Activated naive CD4-positive, alpha-beta T cell treated with anti-CD3 and anti-CD28 coated beads, Interleukin-2, amount 50 U/mL, for 16 hours (primary cell): Measurements from ENCODE around the gene SNCG.
"Not testable (repeated sequence)": the region's sequence is repeated elsewhere in the genome, so short reads cannot be mapped to it uniquely, and the experiment has no call there.

Experiments used
- DNase-seq: peaks from one replicate; pipeline ENCODE4 v3.0.0-alpha.2; 2020

Gene SNCG

DNA sequence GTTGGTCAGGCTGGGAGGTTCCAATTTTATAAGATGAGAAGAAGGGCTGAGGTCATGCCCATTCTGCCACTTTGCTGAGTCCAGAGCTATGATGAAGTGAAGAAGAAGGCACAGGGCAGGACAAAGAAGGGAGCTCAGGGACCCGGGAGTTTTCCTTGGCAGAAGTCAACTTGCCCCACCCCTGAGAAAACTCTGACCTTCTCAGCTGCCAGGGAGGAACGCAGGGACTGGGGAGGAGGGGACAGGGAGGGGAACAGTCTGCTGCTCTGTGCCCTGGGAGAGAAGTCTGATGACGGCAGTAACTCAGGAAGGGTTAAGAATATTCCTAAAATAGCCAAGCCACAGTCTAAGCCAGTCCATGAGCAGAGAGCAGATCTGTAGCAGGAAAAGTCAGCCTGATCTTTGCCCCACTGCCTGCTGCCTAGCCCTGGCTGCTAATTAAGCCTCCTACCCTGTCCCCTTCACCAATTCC is 21.6 kb downstream of the SNCG start:
- DNase-seq, result no peak

DNA sequence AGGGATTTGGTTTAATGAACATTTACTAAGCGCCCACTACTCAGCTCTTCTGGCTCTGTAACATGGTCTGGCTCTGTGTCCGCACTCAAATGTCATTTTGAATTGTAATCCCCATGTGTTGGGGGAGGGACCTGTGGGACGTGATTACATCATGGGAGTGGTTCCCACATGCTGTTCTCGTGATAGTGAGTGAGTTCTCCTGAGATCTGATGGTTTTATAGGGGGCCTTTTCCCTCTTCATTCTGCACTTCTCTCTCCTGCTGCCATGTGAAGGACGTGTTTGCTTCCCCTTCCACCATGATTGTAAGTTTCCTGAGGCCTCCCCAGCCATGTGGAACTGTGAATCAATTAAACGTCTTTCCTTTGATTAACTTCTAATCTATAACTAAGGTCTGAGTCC is 22.6 kb downstream of the SNCG start:
- DNase-seq, result not testable (repeated sequence)

DNA sequence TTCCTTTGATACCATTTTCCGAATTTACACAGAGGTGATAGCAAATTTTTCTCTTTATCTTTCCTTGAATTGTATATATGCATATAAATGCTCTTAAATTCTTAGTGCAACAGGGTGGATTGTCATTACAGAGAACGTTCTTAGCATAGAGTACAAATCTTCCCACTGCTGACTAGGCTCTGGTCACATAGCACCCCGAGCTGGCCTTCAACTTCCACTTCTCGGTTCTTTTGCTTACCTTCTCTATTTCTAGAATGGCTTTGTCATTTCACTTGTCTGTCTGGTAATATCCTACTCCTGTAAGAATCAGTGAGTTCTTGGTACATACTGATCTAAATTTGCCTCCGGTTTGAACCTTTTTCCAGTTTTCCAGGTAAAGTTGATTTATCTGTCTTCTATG is 23.3 kb downstream of the SNCG start:
- no peak for DNase-seq

DNA sequence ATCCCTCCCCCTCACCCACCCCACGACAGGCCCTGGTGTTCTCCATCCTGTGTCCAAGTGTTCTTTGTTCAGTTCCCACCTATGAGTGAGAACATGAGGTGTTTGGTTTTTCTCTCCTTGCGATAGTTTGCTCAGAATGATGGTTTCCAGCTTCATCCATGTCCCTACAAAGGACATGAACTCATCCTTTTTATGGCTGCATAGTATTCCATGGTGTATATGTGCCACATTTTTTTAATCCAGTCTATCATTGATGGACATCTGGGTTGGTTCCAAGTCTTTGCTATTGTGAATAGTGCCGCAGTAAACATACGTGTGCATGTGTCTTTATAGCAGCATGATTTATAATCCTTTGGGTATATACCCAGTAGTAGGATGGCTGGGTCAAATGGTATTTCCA is 26.1 kb downstream of the SNCG start:
- not testable (repeated sequence) for DNase-seq

DNA sequence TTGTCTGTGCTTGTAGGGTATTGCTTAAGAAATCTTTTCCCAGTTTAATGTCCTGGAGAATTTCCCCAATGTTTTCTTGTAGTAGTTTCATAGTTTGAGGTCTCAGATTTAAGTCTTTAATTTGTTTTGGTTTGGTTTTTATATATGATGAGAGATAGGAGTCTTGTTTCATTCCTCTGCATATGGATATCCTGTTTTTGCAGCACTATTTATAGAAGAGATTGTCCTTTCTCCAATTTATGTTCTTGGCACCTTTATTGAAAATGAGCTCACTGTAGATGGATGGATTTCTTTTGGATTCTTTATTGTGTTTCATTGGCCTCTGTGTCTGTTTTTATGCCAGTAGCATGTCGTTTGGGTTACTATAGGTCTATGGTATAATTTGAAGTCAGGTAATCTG is 30.1 kb downstream of the SNCG start:
- DNase-seq, result no peak

DNA sequence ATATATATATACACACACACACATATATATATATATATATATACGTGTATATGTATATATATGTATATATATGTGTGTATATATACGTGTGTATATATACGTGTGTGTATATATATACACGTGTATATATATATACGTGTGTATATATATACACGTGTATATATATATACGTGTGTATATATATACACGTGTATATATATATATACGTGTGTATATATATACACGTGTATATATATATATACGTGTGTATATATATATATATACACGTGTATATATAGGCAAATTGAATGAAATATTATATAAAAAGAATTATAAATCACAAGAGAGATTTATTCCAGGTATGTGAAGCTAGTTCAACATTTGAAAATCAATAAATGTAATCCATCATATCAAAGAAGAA is 33.0 kb downstream of the SNCG start:
- not testable (repeated sequence) for DNase-seq

DNA sequence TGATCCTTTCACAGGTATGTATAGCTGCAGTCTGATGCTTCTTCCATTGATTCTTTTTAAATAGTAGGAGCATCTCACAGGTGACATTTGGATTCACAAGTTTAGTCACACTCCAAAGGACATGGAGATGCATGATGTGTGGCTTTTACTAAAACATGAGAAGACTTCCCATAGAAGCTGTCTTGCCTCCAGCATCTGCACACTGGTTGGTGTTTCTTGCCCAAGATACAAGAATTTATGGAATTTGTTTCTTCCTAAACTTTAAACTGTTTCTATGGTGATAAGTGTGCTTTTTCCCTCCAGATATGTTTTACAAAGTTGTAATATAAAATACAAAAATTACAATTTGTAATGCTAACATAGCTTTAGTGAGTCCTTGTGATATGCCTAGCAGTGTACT is 34.1 kb downstream of the SNCG start:
- no peak for DNase-seq

DNA sequence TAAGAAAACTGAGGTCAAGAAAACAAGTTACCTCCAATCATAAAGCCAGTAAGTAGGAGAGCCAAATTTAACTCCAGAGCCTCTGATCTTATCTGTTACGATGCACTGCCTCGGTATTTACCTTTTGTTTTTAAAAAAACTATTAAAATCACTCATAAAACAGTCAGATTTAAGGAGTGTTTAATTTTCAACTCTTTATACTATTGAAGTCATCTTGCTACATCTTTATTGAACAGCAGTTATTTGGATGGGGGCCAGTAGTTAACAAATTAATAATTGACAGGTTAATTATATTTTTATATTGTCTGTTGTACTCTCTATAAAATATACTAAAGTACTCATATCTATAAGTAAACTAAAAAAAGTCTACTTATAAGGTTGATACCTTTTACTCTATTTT is 34.5 kb downstream of the SNCG start:
- no peak for DNase-seq

DNA sequence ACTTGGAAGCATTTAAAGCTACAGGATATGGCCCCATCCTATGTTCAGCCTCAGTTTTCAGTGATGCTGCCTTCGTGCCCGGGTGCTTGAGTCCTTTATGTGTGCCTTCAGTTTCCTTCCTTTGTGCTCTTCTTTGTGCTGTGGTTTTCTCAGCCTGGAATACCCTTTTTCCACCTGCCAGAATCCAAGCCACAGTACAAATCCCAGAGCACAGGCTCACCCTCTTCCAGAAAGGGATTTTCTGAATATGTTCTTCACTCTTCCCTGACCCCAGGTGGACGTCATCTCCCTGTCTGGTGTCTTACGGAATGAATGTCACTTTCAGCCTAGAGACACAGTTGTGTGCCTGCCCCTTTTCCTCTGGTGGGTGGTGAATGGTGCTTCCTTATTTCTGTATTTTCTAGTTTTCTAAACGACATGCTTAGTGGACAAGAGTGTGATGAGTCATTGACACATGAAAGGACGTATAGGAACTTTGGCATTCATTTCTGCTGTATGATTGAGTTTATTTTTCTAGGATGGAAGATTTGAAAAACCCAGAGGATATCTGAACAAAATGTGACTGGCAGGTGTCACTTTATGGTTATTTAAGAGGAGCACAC is 41.5 kb downstream of the SNCG start:
- DNase-seq, result not testable (repeated sequence)

DNA sequence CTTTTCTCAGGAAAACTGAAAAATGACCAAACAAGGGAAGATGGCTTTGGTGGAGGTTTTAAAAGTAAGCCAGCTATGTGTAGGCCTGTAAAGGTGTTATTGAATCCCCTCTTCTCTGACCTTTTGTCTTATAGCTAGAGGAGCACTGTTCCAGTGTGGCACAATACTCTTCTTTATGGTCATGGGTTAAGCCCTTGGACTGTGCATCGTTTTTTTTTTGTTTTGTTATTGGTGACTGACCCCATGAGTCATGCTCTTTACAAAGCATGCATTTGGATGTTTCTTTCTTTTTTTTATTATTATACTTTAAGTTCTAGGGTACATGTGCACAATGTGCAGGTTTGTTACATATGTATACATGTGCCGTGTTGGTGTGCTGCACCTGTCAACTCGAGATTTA is 42.1 kb downstream of the SNCG start:
- no peak for DNase-seq

DNA sequence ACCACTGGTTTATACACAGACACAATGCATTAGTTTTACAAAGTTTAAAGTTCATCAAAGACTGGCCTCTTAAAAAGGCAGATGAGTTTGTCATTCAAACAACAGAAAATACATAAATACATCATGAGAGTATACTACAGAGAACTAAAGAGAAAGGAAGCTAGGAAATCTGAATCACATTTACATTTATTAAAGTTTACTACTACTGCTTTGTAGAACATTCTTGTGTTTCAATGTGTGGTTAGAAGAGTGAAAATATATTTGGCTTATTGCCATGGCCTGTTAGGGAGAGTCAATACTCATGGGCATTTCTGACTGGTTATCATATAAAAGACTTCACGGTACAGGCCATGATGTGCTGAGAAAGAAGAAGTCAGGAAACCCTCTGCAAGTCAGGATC is 48.7 kb downstream of the SNCG start:
- not testable (repeated sequence) for DNase-seq

DNA sequence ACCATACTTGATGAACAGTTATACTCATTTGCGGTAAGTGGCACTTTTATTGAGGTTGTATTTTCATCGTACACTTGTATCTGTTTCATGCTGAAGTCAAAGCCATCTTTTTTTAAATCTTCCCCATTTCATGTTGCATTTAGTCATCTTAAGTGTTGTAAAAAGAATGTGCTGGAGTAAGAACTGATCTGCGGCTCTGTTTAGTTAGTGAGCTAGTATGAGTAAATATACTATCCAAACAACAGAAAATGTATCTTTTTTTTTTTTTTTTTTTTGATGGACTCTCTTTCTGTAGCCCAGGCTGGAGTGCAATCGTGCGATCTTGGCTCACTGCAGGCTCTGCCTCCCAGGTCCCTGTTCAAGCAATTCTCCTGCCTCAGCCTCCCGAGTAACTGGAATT is 49.3 kb downstream of the SNCG start:
- DNase-seq, result not testable (repeated sequence)

DNA sequence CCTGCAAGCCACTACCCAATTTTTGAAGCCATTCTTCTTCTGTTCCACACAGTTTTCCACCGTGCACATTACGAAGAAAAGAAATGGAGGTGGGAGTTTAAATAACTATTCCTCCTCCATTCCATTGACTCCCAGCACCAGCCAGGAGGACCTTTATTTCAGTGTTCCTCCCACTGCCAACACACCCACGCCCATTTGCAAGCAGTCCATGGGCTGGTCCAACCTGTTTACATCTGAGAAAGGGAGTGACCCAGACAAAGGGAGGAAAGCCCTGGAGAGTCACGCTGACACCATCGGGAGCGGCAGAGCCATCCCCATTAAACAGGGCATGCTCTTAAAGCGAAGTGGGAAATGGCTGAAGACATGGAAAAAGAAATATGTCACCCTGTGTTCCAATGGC is 49.9 kb downstream of the SNCG start:
- DNase-seq, result not testable (repeated sequence)

DNA sequence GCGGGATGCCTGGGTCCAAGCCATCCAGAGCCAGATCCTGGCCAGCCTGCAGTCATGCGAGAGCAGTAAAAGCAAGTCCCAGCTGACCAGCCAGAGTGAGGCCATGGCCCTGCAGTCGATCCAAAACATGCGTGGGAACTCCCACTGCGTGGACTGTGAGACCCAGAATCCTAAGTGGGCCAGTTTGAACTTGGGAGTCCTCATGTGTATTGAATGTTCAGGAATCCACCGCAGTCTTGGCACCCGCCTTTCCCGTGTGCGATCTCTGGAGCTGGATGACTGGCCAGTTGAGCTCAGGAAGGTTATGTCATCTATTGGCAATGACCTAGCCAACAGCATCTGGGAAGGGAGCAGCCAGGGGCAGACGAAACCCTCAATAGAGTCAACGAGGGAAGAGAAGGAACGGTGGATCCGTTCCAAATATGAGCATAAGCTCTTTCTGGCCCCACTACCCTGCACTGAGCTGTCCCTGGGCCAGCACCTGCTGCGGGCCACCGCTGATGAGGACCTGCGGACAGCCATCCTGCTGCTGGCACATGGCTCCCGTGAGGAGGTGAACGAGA is 50.8 kb downstream of the SNCG start:
- not testable (repeated sequence) for DNase-seq
